Nephron progenitor cell (in vitro differentiated cells): ENCODE measurements around the gene EPB42.

Experiments used
- DNase-seq: peaks from one replicate; pipeline ENCODE4 v3.0.0; 2021
- H3K27ac Mint-ChIP-seq: 2 replicates; pipeline ENCODE4 v1.8.0; 2021; ENCODE audit warnings: mild to moderate bottlenecking, moderate library complexity, mixed read lengths
- H3K27me3 Mint-ChIP-seq: 2 replicates; pipeline ENCODE4 v1.8.0; 2021; ENCODE audit warnings: mild to moderate bottlenecking, low read depth, mixed read lengths; ENCODE audit not compliant: poor library complexity
- H3K36me3 Mint-ChIP-seq: 2 replicates; pipeline ENCODE4 v1.8.0; 2021; ENCODE audit warnings: low read depth, mixed read lengths
- H3K4me1 Mint-ChIP-seq: 2 replicates; pipeline ENCODE4 v1.8.0; 2021; ENCODE audit warnings: mixed read lengths
- H3K4me3 Mint-ChIP-seq: 2 replicates; pipeline ENCODE4 v1.8.0; 2021; ENCODE audit warnings: mild to moderate bottlenecking, moderate library complexity, mixed read lengths
- H3K9me3 Mint-ChIP-seq: 2 replicates; pipeline ENCODE4 v1.8.0; 2021; ENCODE audit warnings: mild to moderate bottlenecking, moderate library complexity, mixed read lengths
- TF ChIP-seq, protein P1 (sequence below): fragments of 200-600 bp; sonication (generic); IDR thresholded peaks from 2 replicates; pipeline ENCODE4 v1.5.0; 2021; ENCODE audit warnings: antibody characterized with exemption

Gene EPB42

DNA sequence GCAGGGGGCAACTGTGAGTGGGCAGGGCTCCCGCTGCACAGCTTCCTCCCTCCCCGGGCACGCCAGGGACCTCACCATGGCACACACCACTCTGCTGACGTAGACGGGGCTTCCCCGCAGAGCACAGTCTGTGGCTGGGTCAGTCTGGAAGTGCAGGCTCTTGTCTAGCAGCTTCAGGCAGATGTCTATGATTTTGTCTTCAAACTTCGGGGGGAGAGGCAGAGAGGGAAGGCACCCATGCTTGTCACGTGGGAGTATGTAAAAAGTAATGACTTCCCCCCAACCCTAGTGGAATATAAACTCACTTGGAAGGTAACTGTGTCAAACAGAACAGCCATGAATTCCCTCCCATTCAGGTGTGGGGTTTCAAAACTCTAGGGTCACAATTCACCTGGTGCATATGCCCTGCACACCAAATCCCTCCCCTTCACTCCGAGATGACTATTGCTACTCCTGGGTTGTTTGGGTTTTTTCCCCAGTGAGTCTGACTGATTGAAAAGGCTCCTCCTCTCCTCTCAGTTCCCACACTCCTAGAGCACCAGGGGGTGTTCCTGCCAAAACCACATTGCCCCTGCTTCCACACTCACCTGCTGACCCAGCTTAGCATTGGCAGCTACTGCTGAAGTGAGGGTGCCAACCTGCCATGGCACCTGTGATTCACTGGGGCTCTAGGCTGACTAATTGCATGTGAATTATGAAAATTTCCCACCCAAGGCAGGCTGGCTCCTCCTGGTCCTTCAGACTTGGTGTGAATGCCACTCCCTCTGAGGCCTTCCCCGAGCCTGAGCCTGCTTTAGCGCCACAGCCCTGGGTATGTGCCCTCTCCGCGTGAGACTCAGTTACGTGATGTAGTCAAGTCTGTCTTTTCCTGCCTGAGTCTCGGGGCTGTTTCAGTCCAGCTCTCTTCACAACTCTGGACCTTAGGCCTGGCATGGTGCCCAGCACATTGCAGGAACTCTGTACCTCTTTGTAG lies 32.9 kb upstream of the EPB42 start:
- H3K36me3 Mint-ChIP-seq: no peaks in the 10 kb centered on the region
- no peak overlapping the region for H3K4me3 Mint-ChIP-seq
- no peak for DNase-seq
- peaks cover 21% of the 10 kb centered on the region for H3K27me3 Mint-ChIP-seq
- H3K9me3 Mint-ChIP-seq: no peaks in the 10 kb centered on the region
- H3K4me1 Mint-ChIP-seq: no peaks in the 10 kb centered on the region
- TF ChIP-seq, protein P1, sequence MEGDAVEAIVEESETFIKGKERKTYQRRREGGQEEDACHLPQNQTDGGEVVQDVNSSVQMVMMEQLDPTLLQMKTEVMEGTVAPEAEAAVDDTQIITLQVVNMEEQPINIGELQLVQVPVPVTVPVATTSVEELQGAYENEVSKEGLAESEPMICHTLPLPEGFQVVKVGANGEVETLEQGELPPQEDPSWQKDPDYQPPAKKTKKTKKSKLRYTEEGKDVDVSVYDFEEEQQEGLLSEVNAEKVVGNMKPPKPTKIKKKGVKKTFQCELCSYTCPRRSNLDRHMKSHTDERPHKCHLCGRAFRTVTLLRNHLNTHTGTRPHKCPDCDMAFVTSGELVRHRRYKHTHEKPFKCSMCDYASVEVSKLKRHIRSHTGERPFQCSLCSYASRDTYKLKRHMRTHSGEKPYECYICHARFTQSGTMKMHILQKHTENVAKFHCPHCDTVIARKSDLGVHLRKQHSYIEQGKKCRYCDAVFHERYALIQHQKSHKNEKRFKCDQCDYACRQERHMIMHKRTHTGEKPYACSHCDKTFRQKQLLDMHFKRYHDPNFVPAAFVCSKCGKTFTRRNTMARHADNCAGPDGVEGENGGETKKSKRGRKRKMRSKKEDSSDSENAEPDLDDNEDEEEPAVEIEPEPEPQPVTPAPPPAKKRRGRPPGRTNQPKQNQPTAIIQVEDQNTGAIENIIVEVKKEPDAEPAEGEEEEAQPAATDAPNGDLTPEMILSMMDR: no peak
- no peak overlapping the region for H3K27ac Mint-ChIP-seq

DNA sequence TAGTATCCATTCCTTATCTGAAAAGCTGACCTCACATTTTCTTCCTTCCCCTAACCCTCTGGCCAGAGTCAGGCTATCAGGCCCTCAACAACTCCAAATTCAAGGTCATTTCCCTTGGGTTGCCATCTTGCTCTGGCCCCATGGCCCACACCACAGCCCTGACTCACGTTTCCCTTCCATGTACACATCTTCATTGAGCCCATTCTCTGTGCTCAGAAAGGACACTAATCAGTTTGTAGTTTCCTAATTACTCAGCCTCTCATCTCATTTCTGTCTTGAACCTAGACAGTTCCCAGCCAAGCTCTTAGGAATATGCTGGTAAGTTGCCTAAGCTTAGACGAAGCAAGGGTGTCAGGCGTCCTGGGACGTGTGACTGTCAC lies 31.0 kb upstream of the EPB42 start:
- no peak overlapping the region for H3K4me3 Mint-ChIP-seq
- no peaks in the 10 kb centered on the region for H3K36me3 Mint-ChIP-seq
- no peaks in the 10 kb centered on the region for H3K9me3 Mint-ChIP-seq
- no peak overlapping the region for H3K27ac Mint-ChIP-seq
- TF ChIP-seq, protein P1: no peak
- H3K4me1 Mint-ChIP-seq: no peaks in the 10 kb centered on the region
- no peak for DNase-seq
- peaks cover 27% of the 10 kb centered on the region for H3K27me3 Mint-ChIP-seq

- Mint-ChIP-seq H3K27me3 (peaks cover 27% of the 10 kb centered on the region), H3K36me3 (no peaks in the 10 kb centered on the region), H3K4me1 (no peaks in the 10 kb centered on the region), H3K27ac (no peak overlapping the region), H3K9me3 (no peaks in the 10 kb centered on the region), H3K4me3 (no peak overlapping the region)
- DNase-seq: no peak
- TF ChIP-seq, protein P1: no peak
Measured at GRCh38 chr15:43251185-43251870, 30.5 kb upstream of the EPB42 start.

DNA sequence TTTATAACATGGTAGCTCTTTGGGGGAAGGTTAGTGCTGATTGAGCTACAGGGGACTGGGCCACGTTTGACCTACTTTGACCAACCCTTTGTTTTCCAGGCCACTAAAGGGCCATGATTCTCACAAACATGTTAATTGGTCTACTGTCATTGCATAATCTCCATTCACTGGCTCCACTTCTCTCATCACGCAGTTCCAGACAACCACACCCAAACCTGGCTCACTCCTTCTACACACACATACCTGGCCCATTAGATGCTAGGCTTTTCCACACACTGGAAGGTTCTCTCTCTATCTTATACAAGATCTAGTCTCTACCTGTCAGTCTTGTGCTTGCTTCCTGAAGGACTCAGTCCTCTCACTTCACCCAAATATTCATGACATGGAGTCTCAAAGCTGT lies 30.0 kb upstream of the EPB42 start:
- no peak for DNase-seq
- no peaks in the 10 kb centered on the region for H3K4me1 Mint-ChIP-seq

DNA sequence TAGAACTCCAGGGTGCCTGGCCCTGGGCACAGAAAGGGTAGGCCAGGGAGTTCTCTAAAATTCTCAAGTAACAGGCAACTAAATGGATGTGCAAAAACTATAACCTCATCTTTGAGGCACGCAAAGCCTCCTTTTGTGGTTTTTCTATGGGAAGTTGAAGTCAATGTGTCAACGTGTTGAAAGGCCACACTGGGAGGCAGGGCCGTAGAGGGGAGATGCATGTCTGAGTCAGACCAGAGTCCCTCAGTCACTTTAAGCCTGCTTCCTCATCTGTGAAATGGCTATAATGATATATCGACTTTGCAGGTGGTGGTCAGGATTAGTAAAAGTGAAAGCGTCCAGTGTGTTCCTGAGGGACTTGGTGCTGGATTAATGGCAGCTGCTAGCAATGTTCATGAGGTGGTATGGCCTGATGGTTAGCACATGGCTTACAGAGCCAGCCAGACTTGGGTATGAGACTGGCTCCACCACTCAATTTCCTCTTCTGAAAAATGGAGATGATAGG lies 28.9 kb upstream of the EPB42 start:
- H3K9me3 Mint-ChIP-seq: no peaks in the 10 kb centered on the region
- no peak overlapping the region for H3K27ac Mint-ChIP-seq
- no peaks in the 10 kb centered on the region for H3K36me3 Mint-ChIP-seq
- TF ChIP-seq, protein P1: no peak
- no peaks in the 10 kb centered on the region for H3K4me1 Mint-ChIP-seq
- no peak for DNase-seq
- H3K27me3 Mint-ChIP-seq: peaks cover 31% of the 10 kb centered on the region
- H3K4me3 Mint-ChIP-seq: no peak overlapping the region

More for the DNA sequence above, 30.0 kb upstream of the EPB42 start:
- Mint-ChIP-seq H3K36me3 (no peaks in the 10 kb centered on the region), H3K27me3 (peaks cover 31% of the 10 kb centered on the region), H3K9me3 (no peaks in the 10 kb centered on the region), H3K4me3 (no peak overlapping the region), H3K27ac (no peak overlapping the region)
- TF ChIP-seq, protein P1: no peak
